GM21723 (cell line): ENCODE data around the gene CLEC16A.

Source experiments
- ATAC-seq: cut with Tn5 transposase; IDR thresholded peaks from one replicate; pipeline ENCODE4 v1.9.1; 2021; ENCODE audit warnings: mild to moderate bottlenecking, moderate library complexity; ENCODE audit not compliant: unreplicated experiment

CLEC16A gene

GRCh38 chr16:11225677-11226549 lies 281.5 kb downstream of the CLEC16A start:
- no peak for ATAC-seq

DNA sequence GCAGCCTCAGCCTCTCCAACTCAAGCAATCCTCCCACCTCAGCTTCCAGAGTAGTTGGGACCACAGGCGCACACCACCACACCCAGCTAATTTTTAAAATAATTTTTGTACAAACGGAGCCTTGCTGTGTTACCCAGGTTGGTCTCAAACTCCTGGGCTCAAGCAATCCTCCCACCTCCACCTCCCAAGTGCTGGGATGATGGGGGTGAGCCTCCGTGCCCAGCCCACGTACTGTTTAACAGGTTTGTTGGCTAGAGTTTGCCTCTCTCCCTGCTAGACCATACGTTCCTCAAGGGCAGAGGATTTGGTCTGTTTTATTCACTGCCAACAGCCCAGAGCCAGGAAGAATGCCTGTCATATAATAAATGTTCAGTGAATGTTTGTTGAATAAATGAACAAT lies 285.1 kb downstream of the CLEC16A start:
- no peak for ATAC-seq

DNA sequence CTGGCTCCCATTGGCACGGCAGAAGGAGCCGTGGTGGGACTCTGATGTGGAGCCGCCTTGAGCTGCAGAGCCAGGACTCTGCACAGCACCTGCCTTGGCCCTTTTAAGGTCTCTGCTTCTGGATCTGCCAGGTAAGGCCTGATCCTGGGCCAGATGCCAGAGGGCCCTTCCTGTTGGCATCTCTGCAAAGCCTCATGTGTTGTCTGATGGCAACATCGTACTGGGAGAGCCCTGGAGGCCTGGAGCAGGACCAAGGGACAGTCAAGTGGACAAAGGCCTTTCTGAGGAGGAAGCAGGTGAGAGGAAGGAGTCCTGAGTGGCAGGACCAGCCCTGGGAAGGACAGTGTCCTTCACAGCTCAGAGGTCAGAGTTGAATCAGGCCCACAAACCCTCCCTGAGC lies 285.5 kb downstream of the CLEC16A start:
- ATAC-seq = no peak

GRCh38 chr16:11231367-11231970 lies 287.1 kb downstream of the CLEC16A start:
- ATAC-seq = no peak
